Transverse colon (tissue), 4 donors: ENCODE data around the gene DGUOK. TPM values are rescaled to one million over a fixed set of nuclear protein-coding genes. Genes with fewer than 3 reads are reported as not detected.

Experiments used
- DNase-seq: peaks from one replicate; pipeline ENCODE4 v3.0.0-alpha.2; 2019
- H3K27ac ChIP-seq, 4 donors: fragments of 200-600 bp; sonication (generic); 2 replicates each; pipeline ENCODE4 v1.5.1; 2016 to 2018; ENCODE audit warnings: inconsistent platforms in 4 of 4
- H3K27me3 ChIP-seq: fragments of 200-600 bp; sonication (generic); 2 replicates; pipeline ENCODE4 v1.5.1; 2017; ENCODE audit warnings: inconsistent platforms
- H3K36me3 ChIP-seq, 4 donors: fragments of 200-600 bp; sonication (generic); 2 replicates each; pipeline ENCODE4 v1.5.1; 2017 to 2019; ENCODE audit warnings: inconsistent platforms in 4 of 4
- H3K4me1 ChIP-seq, 4 donors: fragments of 200-600 bp; sonication (generic); 2 replicates each; pipeline ENCODE4 v1.5.1; 2017 to 2020; ENCODE audit warnings: inconsistent platforms in 4 of 4
- H3K4me3 ChIP-seq, 4 donors: fragments of 200-600 bp; sonication (generic); 1 replicate in 1 of 4; 2 replicates in 3 of 4; pipeline versions ENCODE4 v1.5.1 to v1.6.1; 2017 to 2019; ENCODE audit warnings: inconsistent platforms in 4 of 4
- H3K9me3 ChIP-seq, 2 donors: fragments of 200-600 bp; sonication (generic); 2 replicates each; pipeline ENCODE4 v1.5.1; 2017 to 2019; ENCODE audit warnings: inconsistent platforms in 2 of 2
- EP300 ChIP-seq: sonication (generic); formaldehyde crosslinking; IDR thresholded peaks from one replicate; pipeline ENCODE4 v1.6.1; 2017; ENCODE audit warnings: antibody characterized with exemption, low read depth
- POLR2A ChIP-seq: fragments of 450-650 bp; IDR thresholded peaks from one replicate; pipeline ENCODE4 v1.6.1; 2016; ENCODE audit warnings: antibody characterized with exemption, mild to moderate bottlenecking, moderate library complexity
- POLR2AphosphoS5 ChIP-seq, 3 donors: sonication (generic); formaldehyde crosslinking; IDR thresholded peaks; one replicate each; pipeline ENCODE4 v1.6.1; 2016; ENCODE audit warnings: antibody characterized with exemption in 3 of 3
- WGBS, 2 donors: methylation state at CpG; one replicate each; pipeline ENCODE4 v1.1.5; 2018; ENCODE audit warnings: low coverage in 1 of 2; 5-methylcytosine and 5-hydroxymethylcytosine counted together
- in situ Hi-C, 4 donors: fragments of 200-750 bp; cut with MboI; loops; one replicate each; pipeline versions ENCODE4 v1.15.0 to v1.15.1; 2017; ENCODE audit warnings: low sequenced_read_pairs in 3 of 4, low pct_ligation_motif_present in 1 of 4, low pct_unique_long_range_greater_than_20kb in 1 of 4
- intact Hi-C: fragments of 100-400 bp; cut with DNase I; formaldehyde crosslinking; loops from one replicate; pipeline ENCODE4 v1.15.1; 2023; ENCODE audit warnings: low total_unique reads
- total RNA-seq, 4 donors: library from RNA; depleted of rRNA; stranded (reverse); fragments of >200 nt; gene quantifications; one replicate each; pipeline ENCODE4 v1.1.0, GENCODE V29; 2016
- TF ChIP-seq, protein P1 (sequence below), 5 experiments: fragments of 200-600 bp in 3 of 5; fragments of 450-650 bp in 2 of 5; sonication (generic) in 3 of 5; IDR thresholded peaks; 1 replicate in 2 of 5; 2 replicates in 3 of 5; pipeline ENCODE4 v1.5.1; 2016 to 2017; ENCODE audit warnings: antibody characterized with exemption in 5 of 5, inconsistent platforms in 3 of 5, mild to moderate bottlenecking in 2 of 5, moderate library complexity in 1 of 5

Gene DGUOK
- total RNA-seq, 4 donors from 2014 or later: 27.3 to 49.7 (median 40.3) TPM

GRCh38 chr2:73916666-73917065, 10.0 kb upstream of the DGUOK start:
- no peak overlapping the region for H3K4me3 ChIP-seq
- in situ Hi-C loops (no loop called here), intact Hi-C loops (no loop called here)
- H3K36me3 ChIP-seq: peaks cover 0 to 6% (median 0%) of the 10 kb centered on the region in 4 donors
- no peaks in the 10 kb centered on the region for H3K4me1 ChIP-seq
- TF ChIP-seq EP300 (no peak), POLR2AphosphoS5 (IDR thresholded peaks at IDR 0.05) (peak in 2 of 3 donors; percentile 4 to 68)
- 28 to 40% methylated on average over 2 of the region's 2 CpGs for WGBS, 2 donors
- DNase-seq: no peak
- peak overlapping the region in 3 of 4 donors; percentile 11 to 41 (median 36) for H3K27ac ChIP-seq
- H3K9me3 ChIP-seq: no peaks in the 10 kb centered on the region
- H3K27me3 ChIP-seq: no peaks in the 10 kb centered on the region

DNA sequence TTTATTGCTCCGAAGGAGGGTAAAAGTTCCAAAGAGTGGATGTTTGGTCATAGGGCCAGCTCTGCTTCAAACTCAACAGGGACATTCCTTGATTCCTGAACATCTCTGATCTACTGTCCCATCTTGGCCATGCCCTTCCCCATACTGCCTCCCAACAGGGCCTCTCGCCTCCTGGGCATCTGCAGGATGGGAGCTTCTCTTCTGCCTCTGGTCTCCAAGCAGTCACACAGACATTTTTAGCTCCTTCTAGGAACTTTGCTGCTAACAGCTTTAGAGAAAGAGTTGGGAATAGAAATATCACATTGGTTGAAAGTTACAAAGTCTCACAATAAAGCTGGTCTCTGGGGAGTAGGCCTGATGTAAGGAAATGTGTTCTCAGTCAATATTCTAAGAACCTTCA, 9.4 kb upstream of the DGUOK start:
- in situ Hi-C loops: no loop called here
- Histone ChIP-seq H3K9me3 (no peaks in the 10 kb centered on the region), H3K27me3 (no peaks in the 10 kb centered on the region), H3K27ac (peak overlapping the region in 3 of 4 donors; percentile 4 to 36 (median 34)), H3K4me3 (no peak overlapping the region), H3K4me1 (no peaks in the 10 kb centered on the region), H3K36me3 (peaks cover 0 to 6% (median 0%) of the 10 kb centered on the region in 4 donors)
- DNase-seq: no peak
- TF ChIP-seq POLR2A (no peak), POLR2AphosphoS5 (IDR thresholded peaks at IDR 0.05) (peak in 1 of 3 donors; percentile 54)
- intact Hi-C loops: no loop called here
- WGBS, 2 donors: 43% methylated on average over 2 of the region's 2 CpGs

DNA sequence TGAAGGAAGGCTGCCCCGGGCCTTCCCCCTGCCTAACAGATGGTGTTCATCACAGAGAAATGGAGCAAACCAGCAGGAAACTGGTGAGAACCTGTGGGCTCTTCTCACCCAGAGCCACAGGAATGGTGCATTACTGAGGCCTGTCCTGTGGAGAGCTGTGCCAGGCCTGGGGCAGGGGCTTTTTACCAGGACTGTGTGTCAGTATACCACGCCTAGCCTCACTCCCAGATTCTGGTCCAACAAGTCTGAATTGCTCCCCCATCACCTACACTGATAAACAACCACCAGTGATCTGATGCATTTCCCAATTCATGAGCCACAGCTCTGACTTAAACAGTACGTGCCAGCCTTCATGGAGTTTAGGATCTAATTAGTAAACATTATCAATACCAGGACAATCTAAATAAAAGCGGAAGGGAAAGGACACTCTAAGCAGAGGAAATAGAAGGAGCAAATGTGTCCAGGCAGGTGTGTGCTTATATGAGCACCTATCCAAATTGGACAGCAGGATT, 8.9 kb upstream of the DGUOK start:
- Histone ChIP-seq H3K27me3 (no peaks in the 10 kb centered on the region), H3K36me3 (peaks cover 0 to 6% (median 0%) of the 10 kb centered on the region in 4 donors), H3K4me3 (no peak overlapping the region), H3K27ac (peak overlapping the region in 2 of 4 donors; percentile 4 to 34), H3K4me1 (no peaks in the 10 kb centered on the region), H3K9me3 (no peaks in the 10 kb centered on the region)
- 74 to 92% methylated on average over 2 to 4 of the region's 4 CpGs for WGBS, 2 donors
- intact Hi-C loops (no loop called here), in situ Hi-C loops (no loop called here)
- TF ChIP-seq EP300: no peak
- peak in 1 of 3 donors; percentile 47 for TF ChIP-seq POLR2AphosphoS5 (IDR thresholded peaks at IDR 0.05)
- DNase-seq: no peak

GRCh38 chr2:73918856-73919255, 7.8 kb upstream of the DGUOK start:
- H3K27ac ChIP-seq: peak overlapping the region in 3 of 4 donors; percentile 1 to 12 (median 1)
- in situ Hi-C loops: no loop called here
- no peak for TF ChIP-seq EP300
- no peak for TF ChIP-seq POLR2A
- peak in 2 of 3 donors; percentile 61 to 66 for TF ChIP-seq POLR2AphosphoS5 (IDR thresholded peaks at IDR 0.05)
- intact Hi-C loops: no loop called here
- H3K36me3 ChIP-seq: peaks cover 0 to under 1% (median 0%) of the 10 kb centered on the region in 4 donors
- no peak overlapping the region for H3K4me3 ChIP-seq
- no peaks in the 10 kb centered on the region for H3K9me3 ChIP-seq
- no peak for DNase-seq
- 86% methylated on average over 3 of the region's 3 CpGs; no CpG with 5 or more reads in 1 of the 2 donors for WGBS, 2 donors
- H3K4me1 ChIP-seq: no peaks in the 10 kb centered on the region
- no peaks in the 10 kb centered on the region for H3K27me3 ChIP-seq

- intact Hi-C loops (loop anchor here (10.0 kb wide), 1 partner anchor 65 kb away; the partner anchor contains the start of gene TET3), in situ Hi-C loops (no loop called here)
- H3K9me3 ChIP-seq: no peaks in the 10 kb centered on the region
- no peak overlapping the region for H3K4me3 ChIP-seq
- peak overlapping the region in 3 of 4 donors; percentile 1 to 68 (median 12) for H3K27ac ChIP-seq
- H3K4me1 ChIP-seq: no peaks in the 10 kb centered on the region
- no peaks in the 10 kb centered on the region for H3K27me3 ChIP-seq
- WGBS, 2 donors: 66 to 88% methylated on average over 5 to 7 of the region's 7 CpGs
- no peak for DNase-seq
- no peaks in the 10 kb centered on the region for H3K36me3 ChIP-seq
- no peak for TF ChIP-seq EP300
- TF ChIP-seq, protein P1, sequence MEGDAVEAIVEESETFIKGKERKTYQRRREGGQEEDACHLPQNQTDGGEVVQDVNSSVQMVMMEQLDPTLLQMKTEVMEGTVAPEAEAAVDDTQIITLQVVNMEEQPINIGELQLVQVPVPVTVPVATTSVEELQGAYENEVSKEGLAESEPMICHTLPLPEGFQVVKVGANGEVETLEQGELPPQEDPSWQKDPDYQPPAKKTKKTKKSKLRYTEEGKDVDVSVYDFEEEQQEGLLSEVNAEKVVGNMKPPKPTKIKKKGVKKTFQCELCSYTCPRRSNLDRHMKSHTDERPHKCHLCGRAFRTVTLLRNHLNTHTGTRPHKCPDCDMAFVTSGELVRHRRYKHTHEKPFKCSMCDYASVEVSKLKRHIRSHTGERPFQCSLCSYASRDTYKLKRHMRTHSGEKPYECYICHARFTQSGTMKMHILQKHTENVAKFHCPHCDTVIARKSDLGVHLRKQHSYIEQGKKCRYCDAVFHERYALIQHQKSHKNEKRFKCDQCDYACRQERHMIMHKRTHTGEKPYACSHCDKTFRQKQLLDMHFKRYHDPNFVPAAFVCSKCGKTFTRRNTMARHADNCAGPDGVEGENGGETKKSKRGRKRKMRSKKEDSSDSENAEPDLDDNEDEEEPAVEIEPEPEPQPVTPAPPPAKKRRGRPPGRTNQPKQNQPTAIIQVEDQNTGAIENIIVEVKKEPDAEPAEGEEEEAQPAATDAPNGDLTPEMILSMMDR (IDR thresholded peaks at IDR 0.05): no peak
- no peak for TF ChIP-seq POLR2A
- TF ChIP-seq POLR2AphosphoS5 (IDR thresholded peaks at IDR 0.05): peak in 2 of 3 donors; percentile 79 to 81
These were observed 7.0 kb upstream of the DGUOK start for GRCh38 chr2:73919596-73920228.
